Adrenal gland (tissue), 5 donors: ENCODE measurements around the gene APBB3.

Experiments
- POLR2A ChIP-seq, 2 donors: fragments of 450-650 bp; IDR thresholded peaks; one replicate each; pipeline ENCODE4 v1.6.1; 2017; ENCODE audit warnings: antibody characterized with exemption in 2 of 2, mild to moderate bottlenecking in 2 of 2, moderate library complexity in 1 of 2
- TF ChIP-seq, protein P1 (sequence below), 6 experiments: fragments of 450-650 bp in 4 of 6; fragments of 200-600 bp in 2 of 6; sonication (generic) in 1 of 6; IDR thresholded peaks; 1 replicate in 5 of 6; 2 replicates in 1 of 6; pipeline versions ENCODE4 v1.5.1 to v1.8.0; 2016 to 2021; ENCODE audit warnings: antibody characterized with exemption in 6 of 6, mild to moderate bottlenecking in 2 of 6, moderate library complexity in 1 of 6
- donor health status: DM: no; HTN: no; CAD: no.

DNA sequence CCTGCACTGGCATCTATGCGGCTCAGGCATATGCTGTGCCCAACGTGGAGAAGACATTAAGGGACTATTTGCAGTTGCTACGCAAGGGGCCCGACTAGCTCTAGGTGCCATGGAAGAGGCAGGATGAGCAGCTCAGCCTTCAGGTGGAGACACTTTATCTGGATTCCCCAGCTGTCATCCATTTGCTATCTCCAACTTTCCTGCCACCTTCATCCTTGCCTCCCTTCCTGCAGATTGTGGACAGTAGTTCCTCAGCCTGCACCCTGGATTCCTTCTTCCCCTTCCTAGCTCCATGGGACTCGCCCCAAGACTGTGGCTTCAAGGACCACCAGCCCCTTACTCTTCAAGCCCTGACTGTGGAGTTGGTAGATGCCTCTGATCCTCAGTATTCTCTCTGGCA, 2.3 kb upstream of the APBB3 start:
- TF ChIP-seq, protein P1, sequence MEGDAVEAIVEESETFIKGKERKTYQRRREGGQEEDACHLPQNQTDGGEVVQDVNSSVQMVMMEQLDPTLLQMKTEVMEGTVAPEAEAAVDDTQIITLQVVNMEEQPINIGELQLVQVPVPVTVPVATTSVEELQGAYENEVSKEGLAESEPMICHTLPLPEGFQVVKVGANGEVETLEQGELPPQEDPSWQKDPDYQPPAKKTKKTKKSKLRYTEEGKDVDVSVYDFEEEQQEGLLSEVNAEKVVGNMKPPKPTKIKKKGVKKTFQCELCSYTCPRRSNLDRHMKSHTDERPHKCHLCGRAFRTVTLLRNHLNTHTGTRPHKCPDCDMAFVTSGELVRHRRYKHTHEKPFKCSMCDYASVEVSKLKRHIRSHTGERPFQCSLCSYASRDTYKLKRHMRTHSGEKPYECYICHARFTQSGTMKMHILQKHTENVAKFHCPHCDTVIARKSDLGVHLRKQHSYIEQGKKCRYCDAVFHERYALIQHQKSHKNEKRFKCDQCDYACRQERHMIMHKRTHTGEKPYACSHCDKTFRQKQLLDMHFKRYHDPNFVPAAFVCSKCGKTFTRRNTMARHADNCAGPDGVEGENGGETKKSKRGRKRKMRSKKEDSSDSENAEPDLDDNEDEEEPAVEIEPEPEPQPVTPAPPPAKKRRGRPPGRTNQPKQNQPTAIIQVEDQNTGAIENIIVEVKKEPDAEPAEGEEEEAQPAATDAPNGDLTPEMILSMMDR (IDR thresholded peaks at IDR 0.05) = no peak
- TF ChIP-seq POLR2A (IDR thresholded peaks at IDR 0.05) = no peak
